SK-N-SH (cell line): Measurements from ENCODE around the gene TRIP4. TPM values are rescaled to one million over a fixed set of nuclear protein-coding genes. Genes with fewer than 3 reads are reported as not detected.
A peak's percentile ranks its signal among the peaks of the same experiment; 100 is the strongest.
"Not testable (repeated sequence)": the region's sequence is repeated elsewhere in the genome, so short reads cannot be mapped to it uniquely, and the experiment has no call there.

Source experiments
- CTCF ChIA-PET: fragments of 300-600, 350-600 bp; formaldehyde crosslinking; extraction: SDS; loops from one replicate; lab custom pipeline; 2021; lab: Yijun Ruan, JAX
- POLR2A ChIA-PET: fragments of 350-600 bp; sonication (Branson Sonifier 250); formaldehyde crosslinking; extraction: SDS; loops from one replicate; lab custom pipeline; 2020; ENCODE audit warnings: antibody characterized with exemption, inconsistent platforms; lab: Yijun Ruan, JAX
- DNase-seq: peaks from one replicate; pipeline ENCODE4 v3.0.0; 2012
- H2AFZ ChIP-seq: fragments of 200-600 bp; sonication (generic); 2 replicates; pipeline ENCODE4 v1.8.1; 2016; ENCODE audit warnings: antibody characterized with exemption, mild to moderate bottlenecking, low read depth
- H3F3A ChIP-seq: fragments of 200-600 bp; sonication (generic); replicated peaks from 2 replicates; pipeline ENCODE3; 2016; ENCODE audit warnings: antibody characterized with exemption, mild to moderate bottlenecking; ENCODE audit not compliant: insufficient read depth
- H3K27ac ChIP-seq, 2 experiments: fragments of 200-500 bp in 1 of 2; fragments of 200-600 bp in 1 of 2; sonication (Bioruptor generic) in 1 of 2; sonication (generic), shearing (Covaris generic) in 1 of 2; 2 replicates each; pipeline versions ENCODE4 v1.5.1 to v1.6.1; 2014 to 2016; ENCODE audit warnings: low read depth in 2 of 2, inconsistent platforms in 1 of 2, low read length in 1 of 2, mild to moderate bottlenecking in 1 of 2, mixed read lengths in 1 of 2
- H3K27me3 ChIP-seq: fragments of 200-600 bp; sonication (generic), shearing (Covaris generic); 2 replicates; pipeline ENCODE4 v1.6.1; 2016; ENCODE audit warnings: mixed run types; ENCODE audit not compliant: insufficient read depth
- H3K36me3 ChIP-seq, 2 experiments: fragments of 200-500 bp in 1 of 2; fragments of 200-600 bp in 1 of 2; sonication (Bioruptor generic) in 1 of 2; sonication (generic) in 1 of 2; replicated peaks in 1 of 2; 2 replicates each; pipeline versions ENCODE3 to v1.5.1; 2014 to 2016; ENCODE audit warnings: low read length in 1 of 2, mild to moderate bottlenecking in 1 of 2; ENCODE audit not compliant: insufficient read depth in 2 of 2, control insufficient read depth in 1 of 2
- H3K4me1 ChIP-seq, 2 experiments: fragments of 200-500 bp in 1 of 2; fragments of 200-600 bp in 1 of 2; sonication (Bioruptor generic) in 1 of 2; sonication (generic), shearing (Covaris generic) in 1 of 2; 2 replicates each; pipeline versions ENCODE4 v1.5.1 to v1.6.1; 2014 to 2016; ENCODE audit warnings: low read depth in 1 of 2, low read length in 1 of 2, mixed run types in 1 of 2; ENCODE audit not compliant: insufficient read depth in 2 of 2, control insufficient read depth in 1 of 2
- H3K4me2 ChIP-seq: fragments of 200-600 bp; sonication (generic), shearing (Covaris generic); 2 replicates; pipeline ENCODE4 v1.6.1; 2017; ENCODE audit warnings: mixed run types
- H3K4me3 ChIP-seq, 2 experiments: fragments of 200-500 bp in 1 of 2; fragments of 200-600 bp in 1 of 2; sonication (Bioruptor generic) in 1 of 2; sonication (generic), shearing (Covaris generic) in 1 of 2; 2 replicates each; pipeline versions ENCODE4 v1.5.1 to v1.8.1; 2014 to 2016; ENCODE audit warnings: low read depth in 2 of 2, inconsistent platforms in 1 of 2, low read length in 1 of 2, mild to moderate bottlenecking in 1 of 2, mixed read lengths in 1 of 2, moderate library complexity in 1 of 2
- H3K79me2 ChIP-seq: fragments of 200-600 bp; sonication (generic); 2 replicates; pipeline ENCODE4 v1.8.1; 2017; ENCODE audit warnings: mild to moderate bottlenecking; ENCODE audit not compliant: insufficient read depth
- H3K9ac ChIP-seq: fragments of 200-600 bp; sonication (generic); 2 replicates; pipeline ENCODE4 v1.6.1; 2017; ENCODE audit warnings: mixed run types
- H3K9me2 ChIP-seq: fragments of 200-600 bp; sonication (generic); 2 replicates; pipeline ENCODE4 v1.6.1; 2017; ENCODE audit warnings: mixed run types
- H3K9me3 ChIP-seq: fragments of 200-600 bp; sonication (generic); 2 replicates; pipeline ENCODE4 v1.6.1; 2017; ENCODE audit warnings: mixed run types, mild to moderate bottlenecking, moderate library complexity
- H4K20me1 ChIP-seq: fragments of 200-600 bp; sonication (generic); 2 replicates; pipeline ENCODE4 v1.6.1; 2017; ENCODE audit warnings: mild to moderate bottlenecking, mixed run types; ENCODE audit not compliant: insufficient read depth
- CTCF ChIP-seq: fragments of 200-600 bp; sonication (generic); IDR thresholded peaks from 2 replicates; pipeline ENCODE4 v1.6.1; 2017; ENCODE audit warnings: antibody characterized with exemption, mild to moderate bottlenecking, moderate library complexity
- FOXJ3 ChIP-seq: sonication (generic); formaldehyde crosslinking; IDR thresholded peaks from 2 replicates; pipeline ENCODE4 v1.5.1; 2020; ENCODE audit warnings: mild to moderate bottlenecking, missing genetic modification reagents
- TCF12 ChIP-seq: IDR thresholded peaks from 2 replicates; pipeline ENCODE4 v1.4.0; 2012
- TEAD4 ChIP-seq: IDR thresholded peaks from 2 replicates; pipeline ENCODE4 v1.4.0; 2012; ENCODE audit warnings: mild to moderate bottlenecking, borderline replicate concordance; ENCODE audit not compliant: insufficient read depth
- WGBS: methylation state at CpG from one replicate; pipeline ENCODE4 v1.1.6; 2017; ENCODE audit warnings: low lambda C conversion rate; 5-methylcytosine and 5-hydroxymethylcytosine counted together
- polyA plus RNA-seq, 3 experiments: library from polyadenylated mRNA; depleted of rRNA; stranded (reverse); fragments of >200 nt; gene quantifications; 2 replicates each; pipeline ENCODE4 v1.2.3, GENCODE V29; 2012

Gene TRIP4
- polyA plus RNA-seq, 1 of the 3 experiments (the other 2 are of a cell fraction) = 14.5 TPM

- 60% methylated on average over 9 of the region's 9 CpGs for WGBS
- Histone ChIP-seq H3K9ac (peak overlapping the region; percentile 17; the same call in 1 of the 2 replicates), H4K20me1 (no peaks in the 10 kb centered on the region), H3K4me2 (peak overlapping the region; percentile 96), H3K36me3 (peaks cover 0 to 8% of the 10 kb centered on the region in 2 experiments), H3K4me3 (peak overlapping the region in 1 of 2 experiments; percentile 84; a peak in 2 of 4 replicates), H3K4me1 (peaks cover 3 to 12% of the 10 kb centered on the region in 2 experiments; a peak in 2 of 4 replicates), H3K9me2 (no peaks in the 10 kb centered on the region), H2AFZ (peak overlapping the region; percentile 60; the same call in 1 of the 2 replicates), H3K9me3 (no peaks in the 10 kb centered on the region), H3K27me3 (no peaks in the 10 kb centered on the region), H3F3A (peaks cover 19% of the 10 kb centered on the region), H3K79me2 (peaks cover 34% of the 10 kb centered on the region), H3K27ac (peak overlapping the region in 1 of 2 experiments; percentile 89; a peak in 2 of 4 replicates)
- TF ChIP-seq FOXJ3 (CRISPR knock-in tag) = no peak
- no peak for TF ChIP-seq CTCF
- TF ChIP-seq TEAD4 = no peak
- 0 out of 2 replicates have a peak, but pooled peaks have one; percentile 16 for TF ChIP-seq TCF12
- CTCF ChIA-PET = no interaction called here
- DNase-seq = no peak
- POLR2A ChIA-PET = interaction anchor here (1.1 kb wide), 1 partner anchor 8 kb away, joined by 3 read pairs; the partner anchor contains the start of gene TRIP4
Observed at GRCh38 chr15:64379216-64379960, 8.2 kb upstream of the TRIP4 start.

- H3K36me3 ChIP-seq, H3K27me3 ChIP-seq, CTCF ChIA-PET, H3K9me2 ChIP-seq, POLR2A ChIA-PET, H4K20me1 ChIP-seq, H3K9me3 ChIP-seq: not testable (repeated sequence)
- WGBS = 68% methylated on average over 11 of the region's 11 CpGs
- peak; percentile 39 for DNase-seq
- peaks cover 19% of the 10 kb centered on the region for H3F3A ChIP-seq
- H3K27ac ChIP-seq = peak overlapping the region in 1 of 2 experiments; percentile 89; a peak in 1 of 4 replicates
- peaks cover 3 to 12% of the 10 kb centered on the region in 2 experiments; a peak in 2 of 4 replicates for H3K4me1 ChIP-seq
- H2AFZ ChIP-seq = peak overlapping the region; percentile 90
- peak overlapping the region; percentile 80 for H3K9ac ChIP-seq
- peak overlapping the region; percentile 96 for H3K4me2 ChIP-seq
- peaks cover 34% of the 10 kb centered on the region for H3K79me2 ChIP-seq
- peak overlapping the region; percentile 58 to 84 for H3K4me3 ChIP-seq
Observed at GRCh38 chr15:64380130-64380870, 7.3 kb upstream of the TRIP4 start.
